Measurements from ENCODE around the gene TTC6. TPM values are rescaled to one million over a fixed set of nuclear protein-coding genes. Genes with fewer than 3 reads are reported as not detected.

Gene TTC6
- total and polyA plus RNA-seq, 4 donors = 0.74 to 21.7 (median 3.6) TPM

GRCh38 chr14:37603688-37604251, 8.3 kb downstream of the TTC6 start:
- H3K4me3 ChIP-seq (ENCODE audit: low read depth in 1 of 3, low read length in 3 of 3) = no peak overlapping the region
- H3K27ac ChIP-seq (ENCODE audit: low read depth in 1 of 2, low read length in 2 of 2) = no peak overlapping the region
- peaks cover 9 to 50% (median 43%) of the 10 kb centered on the region in 4 donors for H3K4me1 ChIP-seq (ENCODE audit: control insufficient read depth in 4 of 4, insufficient read depth in 4 of 4, low read length in 3 of 4)
- H3K9me3 ChIP-seq (ENCODE audit: control insufficient read depth in 4 of 4, low read length in 3 of 4) = no peaks in the 10 kb centered on the region
- no peaks in the 10 kb centered on the region for H3K27me3 ChIP-seq (ENCODE audit: control insufficient read depth in 4 of 4, insufficient read depth in 4 of 4, low read length in 3 of 4)
- TF ChIP-seq FOXA1 (IDR thresholded peaks at IDR 0.05) (no peak), ZBTB33 (IDR thresholded peaks at IDR 0.05) (no peak), EGR1 (IDR thresholded peaks at IDR 0.05; ENCODE audit: low read depth in 2 of 2) (no peak), GABPA (IDR thresholded peaks at IDR 0.05 in 1 of 2, conservative IDR thresholded peaks at IDR 0.05 in 1 of 2) (no peak), ATF3 (IDR thresholded peaks at IDR 0.05) (no peak), HNF4G (IDR thresholded peaks at IDR 0.05) (no peak), RXRA (IDR thresholded peaks at IDR 0.05) (no peak), SP1 (IDR thresholded peaks at IDR 0.05) (no peak), CTCF (IDR thresholded peaks at IDR 0.05; ENCODE audit: low read depth, low read length, missing input control) (no peak), JUND (IDR thresholded peaks at IDR 0.05) (no peak), RAD21 (IDR thresholded peaks at IDR 0.05) (no peak), REST (IDR thresholded peaks at IDR 0.05) (no peak), TAF1 (conservative IDR thresholded peaks at IDR 0.05) (no peak), FOXA2 (IDR thresholded peaks at IDR 0.05) (no peak), NR2F2 (IDR thresholded peaks at IDR 0.05) (no peak), HNF4A (conservative IDR thresholded peaks at IDR 0.05) (no peak), MAX (IDR thresholded peaks at IDR 0.05) (no peak), YY1 (IDR thresholded peaks at IDR 0.05) (no peak)
- no peak overlapping the region for H3K9ac ChIP-seq (ENCODE audit: low read depth in 1 of 2, low read length in 2 of 2)
- WGBS = 81% methylated on average over 9 of the region's 9 CpGs
- no peak for DNase-seq (ENCODE audit: low spot score)
- H3K36me3 ChIP-seq (ENCODE audit: control insufficient read depth in 4 of 4, insufficient read depth in 3 of 4, low read depth in 1 of 4, low read length in 3 of 4) = no peaks in the 10 kb centered on the region

All from liver (tissue), 9 donors.